HG02571 (cell line): ENCODE data around the gene KTI12.
"Not testable (repeated sequence)": the region's sequence is repeated elsewhere in the genome, so short reads cannot be mapped to it uniquely, and the experiment has no call there.

Experiments used
- ATAC-seq: cut with Tn5 transposase; IDR thresholded peaks from one replicate; pipeline ENCODE4 v1.9.1; 2021; ENCODE audit warnings: mild to moderate bottlenecking, moderate library complexity; ENCODE audit not compliant: unreplicated experiment

The KTI12 gene, protein sequence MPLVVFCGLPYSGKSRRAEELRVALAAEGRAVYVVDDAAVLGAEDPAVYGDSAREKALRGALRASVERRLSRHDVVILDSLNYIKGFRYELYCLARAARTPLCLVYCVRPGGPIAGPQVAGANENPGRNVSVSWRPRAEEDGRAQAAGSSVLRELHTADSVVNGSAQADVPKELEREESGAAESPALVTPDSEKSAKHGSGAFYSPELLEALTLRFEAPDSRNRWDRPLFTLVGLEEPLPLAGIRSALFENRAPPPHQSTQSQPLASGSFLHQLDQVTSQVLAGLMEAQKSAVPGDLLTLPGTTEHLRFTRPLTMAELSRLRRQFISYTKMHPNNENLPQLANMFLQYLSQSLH

DNA sequence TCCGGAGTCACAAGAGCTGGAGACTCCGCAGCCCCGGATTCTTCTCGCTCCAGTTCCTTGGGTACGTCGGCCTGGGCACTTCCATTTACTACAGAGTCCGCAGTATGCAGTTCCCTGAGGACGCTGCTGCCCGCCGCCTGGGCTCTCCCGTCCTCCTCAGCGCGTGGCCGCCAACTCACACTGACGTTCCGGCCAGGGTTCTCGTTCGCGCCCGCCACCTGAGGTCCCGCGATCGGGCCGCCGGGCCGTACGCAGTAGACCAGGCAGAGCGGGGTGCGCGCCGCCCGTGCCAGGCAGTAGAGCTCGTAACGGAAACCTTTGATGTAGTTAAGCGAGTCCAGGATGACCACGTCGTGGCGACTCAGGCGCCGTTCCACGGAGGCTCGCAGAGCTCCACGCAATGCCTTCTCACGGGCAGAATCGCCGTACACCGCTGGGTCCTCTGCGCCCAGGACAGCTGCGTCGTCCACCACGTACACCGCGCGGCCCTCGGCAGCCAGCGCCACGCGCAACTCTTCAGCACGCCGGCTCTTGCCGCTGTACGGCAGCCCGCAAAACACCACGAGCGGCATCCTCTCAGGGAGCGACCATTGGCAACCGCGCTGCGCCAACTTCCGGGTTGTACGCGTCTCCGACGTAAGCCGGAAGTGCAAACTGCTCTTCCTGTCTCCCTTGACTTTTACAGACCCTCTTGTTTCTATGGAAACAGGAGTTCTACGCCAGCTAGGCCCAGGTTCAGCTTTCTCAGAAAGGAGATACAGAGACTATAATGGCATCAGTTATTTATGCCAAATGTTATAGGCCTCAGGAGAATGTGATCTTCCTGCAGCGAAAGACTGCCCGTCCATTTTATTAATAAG is at the start of gene KTI12:
Gene KTI12 (minus strand): TSS at position 621 of the 860 bp plus-strand sequence. CDS start 49 bp downstream, at position 572.
- ATAC-seq, result peak; percentile 74

DNA sequence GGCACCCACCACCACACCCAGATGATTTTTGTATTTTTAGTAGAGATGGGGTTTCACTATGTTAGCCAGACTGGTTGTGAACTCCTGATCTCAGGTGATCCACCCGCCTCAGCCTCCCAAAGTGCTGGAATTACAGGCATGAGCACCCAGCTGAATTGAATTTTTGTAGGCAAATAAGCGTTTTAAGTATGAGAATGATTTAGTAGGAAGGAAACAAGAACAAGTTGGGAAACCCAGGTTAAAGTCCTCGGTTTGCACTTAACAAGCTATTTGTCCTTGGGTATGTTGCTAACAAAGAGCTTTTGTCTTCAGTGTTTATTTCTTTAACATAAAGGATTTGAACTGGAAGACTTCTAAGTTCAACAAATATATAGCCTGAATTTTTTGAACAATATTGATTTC is 46.4 kb upstream of the KTI12 start:
- no peak for ATAC-seq

DNA sequence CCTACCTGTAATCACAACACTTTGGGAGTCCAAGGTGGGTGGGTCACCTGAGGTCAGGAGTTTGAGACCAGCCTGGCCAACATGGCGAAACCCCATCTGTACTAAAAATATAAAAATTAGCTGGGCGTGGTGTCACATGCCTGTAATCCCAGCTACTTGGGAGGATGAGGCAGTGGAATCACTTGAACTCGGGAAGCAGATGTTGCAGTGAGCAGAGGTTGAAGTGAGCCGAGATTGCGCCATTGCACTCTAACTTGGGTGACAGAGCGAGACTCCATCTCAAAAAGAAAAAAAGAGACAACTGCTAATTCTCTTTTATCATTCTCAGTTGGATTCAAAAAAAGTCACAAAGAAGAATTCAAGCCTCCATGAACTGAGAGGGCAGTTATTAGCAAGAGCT is 43.7 kb upstream of the KTI12 start:
- not testable (repeated sequence) for ATAC-seq

DNA sequence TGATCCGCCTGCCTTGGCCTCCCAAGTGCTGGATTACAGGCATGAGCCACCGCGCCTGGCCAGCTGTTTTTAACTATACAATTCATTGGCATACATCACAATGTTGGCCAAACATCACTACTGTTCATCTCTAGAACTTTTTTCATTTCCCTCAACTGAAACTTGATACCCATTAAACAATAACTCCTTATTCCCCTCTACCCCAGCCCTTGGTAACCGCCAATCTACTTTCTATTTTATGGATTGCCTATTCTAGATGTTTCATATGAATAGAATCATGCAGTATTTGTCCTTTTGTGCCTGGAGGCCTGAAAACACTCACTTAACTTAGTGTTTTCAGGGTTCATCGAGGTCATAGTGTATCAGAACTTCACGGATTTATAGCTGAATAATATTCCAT is 38.7 kb upstream of the KTI12 start:
- no peak for ATAC-seq

DNA sequence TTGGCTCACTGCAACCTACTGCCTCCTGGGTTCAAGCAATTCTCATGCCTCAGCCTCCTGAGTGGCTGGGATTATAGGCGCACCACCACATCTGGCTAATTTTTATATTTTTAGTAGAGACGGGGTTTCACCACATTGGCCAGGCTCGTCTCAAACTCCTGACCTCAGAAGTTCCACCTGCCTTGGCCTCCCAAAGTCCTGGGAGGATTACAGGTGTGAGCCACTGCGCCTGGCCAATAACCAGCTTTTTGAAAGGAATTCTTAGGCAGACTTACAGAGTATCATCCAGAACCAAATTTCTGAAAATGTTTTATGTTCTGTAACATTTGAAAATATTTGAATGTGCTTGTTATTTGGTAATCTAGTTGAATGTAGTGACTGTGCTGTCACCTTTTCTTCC is 37.1 kb upstream of the KTI12 start:
- ATAC-seq, result no peak

DNA sequence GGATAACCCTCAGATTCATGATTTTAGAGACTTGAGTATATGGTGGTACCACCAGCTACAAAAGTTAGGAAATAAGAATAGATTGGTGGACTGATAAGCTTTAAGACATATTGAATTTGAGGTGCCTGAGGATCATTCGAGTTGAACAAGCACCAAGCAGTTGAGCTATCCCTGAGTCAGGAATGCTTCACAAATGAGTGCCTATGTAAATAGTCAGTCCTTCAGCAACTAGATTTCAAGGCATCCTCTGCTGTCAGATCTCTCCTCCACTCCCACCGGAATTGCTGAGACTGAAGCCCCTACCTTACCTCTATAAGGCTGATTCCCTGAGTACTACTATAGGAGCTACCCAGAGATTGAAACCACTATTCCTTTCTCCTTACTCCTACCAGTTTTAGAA is 29.6 kb upstream of the KTI12 start:
- ATAC-seq, result no peak

DNA sequence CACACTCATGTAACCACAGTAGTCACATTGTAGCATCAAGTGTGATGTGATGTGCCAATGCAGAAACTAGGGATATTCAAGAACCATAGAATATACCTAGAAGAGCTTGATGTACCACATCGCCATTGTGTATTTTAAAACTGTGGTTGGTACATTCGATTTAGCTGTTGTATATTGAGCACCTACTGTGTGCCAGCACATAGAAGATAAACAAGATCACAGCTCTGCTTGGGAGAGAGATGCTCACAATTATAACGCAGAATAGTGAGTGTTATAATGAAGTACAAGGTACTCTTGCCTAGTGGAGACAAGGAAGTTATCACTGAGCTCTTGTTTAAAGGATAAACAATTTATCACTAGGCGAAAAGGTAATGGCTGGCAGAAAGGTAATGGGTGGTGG is 27.2 kb upstream of the KTI12 start:
- no peak for ATAC-seq

DNA sequence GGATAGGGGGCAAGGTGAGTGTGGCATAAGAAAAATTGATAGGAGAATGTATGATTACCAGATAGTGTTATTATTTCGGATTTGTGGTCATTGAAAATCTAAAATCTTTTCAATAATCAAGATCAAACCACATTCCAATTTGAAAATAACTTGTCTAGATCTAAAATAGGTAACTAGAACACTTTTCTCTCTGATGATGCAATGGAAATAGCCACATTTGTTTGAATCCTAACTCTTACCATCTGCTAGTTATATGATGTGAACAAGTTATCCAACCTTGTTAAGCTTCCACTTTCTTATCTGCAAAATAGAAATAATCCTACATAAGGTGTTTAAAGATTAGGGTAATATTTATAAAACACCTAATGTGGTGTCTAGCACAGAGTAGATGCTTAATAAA is 26.3 kb upstream of the KTI12 start:
- ATAC-seq, result no peak

DNA sequence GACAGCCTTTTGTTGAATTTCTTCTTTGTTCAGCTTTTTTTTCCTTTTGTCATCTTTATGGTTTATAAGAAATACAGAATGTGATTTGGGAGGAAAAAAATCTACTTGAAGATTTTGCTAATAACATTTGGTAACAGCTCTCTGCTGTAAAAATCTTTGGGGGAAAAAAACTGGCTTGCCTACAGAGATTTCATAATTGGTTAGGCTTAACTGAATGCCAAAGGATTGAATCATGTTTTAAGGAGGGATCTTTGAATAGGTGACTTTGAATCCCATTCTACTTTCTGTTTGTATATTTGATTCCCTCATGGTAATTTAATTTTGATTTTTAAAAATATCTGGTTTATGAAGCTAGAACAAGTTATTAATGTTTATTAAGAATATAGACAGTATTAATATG is 25.7 kb upstream of the KTI12 start:
- ATAC-seq, result no peak

DNA sequence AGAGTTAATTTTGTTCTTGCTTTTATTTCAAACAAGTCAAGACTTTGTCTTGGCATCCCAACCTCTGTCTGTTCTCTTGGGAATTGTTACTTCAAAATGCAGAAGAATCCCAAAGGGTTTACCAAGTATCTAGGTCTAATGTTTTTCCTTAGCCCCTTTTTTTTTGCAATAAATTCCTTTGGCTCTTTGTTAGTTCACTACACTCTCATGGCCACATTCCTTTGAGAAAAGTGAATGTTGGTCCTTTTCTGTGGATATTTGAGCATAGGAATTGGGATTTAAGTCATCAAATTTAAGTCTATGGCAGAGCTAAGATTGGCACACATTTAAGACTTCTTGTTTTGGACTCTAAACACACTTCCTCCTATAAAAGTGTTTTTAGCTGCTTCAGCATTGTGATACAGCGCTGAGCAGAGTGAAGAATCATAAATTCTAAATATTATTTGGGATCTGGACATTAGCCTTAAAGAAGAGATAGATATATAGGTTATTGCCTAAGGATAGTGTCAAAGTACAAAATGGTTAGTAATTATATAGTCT is 24.3 kb upstream of the KTI12 start:
- no peak for ATAC-seq

DNA sequence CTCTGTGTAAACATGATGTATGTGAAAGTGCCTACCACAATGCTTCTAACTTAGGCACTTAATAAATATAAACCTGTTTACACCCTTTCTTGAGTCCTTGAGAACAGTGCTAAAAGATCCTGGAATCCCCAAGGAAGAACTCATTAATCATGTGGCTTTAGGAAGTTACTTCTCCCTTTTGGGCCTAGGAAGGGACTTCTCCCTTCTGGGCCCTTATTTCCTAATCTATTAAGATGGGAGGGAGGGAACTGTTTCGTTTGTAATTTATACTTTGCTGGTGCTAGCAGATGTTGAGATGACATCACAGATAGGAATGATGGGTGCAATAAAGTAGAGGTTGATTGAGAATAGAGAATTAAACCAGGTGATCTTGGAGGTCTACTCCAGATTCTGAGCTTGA is 23.6 kb upstream of the KTI12 start:
- ATAC-seq, result no peak

DNA sequence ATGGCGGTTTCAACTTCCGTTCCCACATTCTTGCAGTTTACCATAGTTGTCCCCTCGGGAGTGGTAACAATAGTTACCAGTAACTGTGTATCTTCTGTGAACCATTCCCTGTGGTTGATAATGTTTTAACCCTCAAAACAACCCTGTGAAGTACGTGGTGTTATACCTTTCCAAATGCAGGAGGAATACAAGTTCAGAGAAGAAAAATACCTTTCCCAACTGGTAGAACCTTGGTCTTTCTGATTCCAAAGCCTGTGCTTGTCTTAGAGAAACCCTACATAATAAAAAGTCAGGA is 23.3 kb upstream of the KTI12 start:
- ATAC-seq, result no peak

DNA sequence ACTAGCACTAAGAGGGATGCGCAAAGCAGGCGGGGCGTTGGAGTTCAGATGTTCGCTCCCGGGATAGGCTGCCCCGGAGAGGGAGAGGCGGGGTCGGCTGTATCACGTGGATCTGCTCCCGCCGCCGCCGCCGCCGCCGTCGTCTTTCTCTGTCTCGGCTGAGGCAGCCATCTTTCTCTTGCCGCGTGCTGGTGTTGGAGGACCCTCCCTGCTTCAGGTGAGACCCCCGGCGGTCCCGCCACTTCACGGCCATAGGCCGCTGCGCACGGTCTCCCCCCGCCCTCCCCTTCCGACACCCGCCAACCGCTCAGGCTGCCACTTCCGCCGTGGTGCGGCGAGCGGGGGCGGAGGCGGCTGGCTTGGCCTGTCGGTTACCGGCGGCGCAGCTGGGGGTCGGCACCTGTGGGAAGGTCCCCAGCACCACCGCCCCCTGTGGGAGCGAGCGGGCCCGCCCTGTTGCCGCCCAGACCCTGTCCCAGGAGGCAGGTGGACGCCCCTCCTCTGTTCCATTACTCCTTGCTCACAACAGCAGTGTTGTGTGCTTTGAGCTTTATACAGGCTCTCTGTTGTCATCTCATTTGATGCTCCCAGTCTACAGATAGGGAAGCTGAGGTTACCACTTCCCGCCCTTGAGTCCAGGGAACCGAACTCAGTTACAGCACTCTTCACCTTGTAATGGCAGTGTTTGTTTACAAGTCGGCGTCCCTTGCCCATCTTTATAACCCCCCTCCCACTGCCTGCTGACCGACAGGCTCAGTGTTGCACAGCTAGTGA is 22.7 kb upstream of the KTI12 start, which contains the start of gene BTF3L4:
Gene BTF3L4 (plus strand): TSS at position 133 of the 774 bp plus-strand sequence. CDS start 3,553 bp downstream, outside the sequence.
- ATAC-seq, result peak; percentile 86

DNA sequence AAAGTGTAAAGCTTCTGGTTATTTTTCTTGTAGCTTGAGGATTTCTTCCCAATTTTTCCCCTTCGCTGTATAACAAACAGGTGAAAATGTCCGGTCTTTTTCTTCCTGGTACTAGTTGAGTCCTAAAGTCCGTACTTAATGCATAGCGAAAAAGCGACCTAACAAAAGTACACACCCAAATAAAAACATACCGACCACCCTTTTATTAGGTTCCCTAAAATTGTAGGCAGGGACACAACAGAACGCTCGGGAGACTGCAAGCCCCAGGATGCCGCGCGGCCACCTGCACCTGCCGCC is 22.2 kb upstream of the KTI12 start:
- ATAC-seq, result no peak

DNA sequence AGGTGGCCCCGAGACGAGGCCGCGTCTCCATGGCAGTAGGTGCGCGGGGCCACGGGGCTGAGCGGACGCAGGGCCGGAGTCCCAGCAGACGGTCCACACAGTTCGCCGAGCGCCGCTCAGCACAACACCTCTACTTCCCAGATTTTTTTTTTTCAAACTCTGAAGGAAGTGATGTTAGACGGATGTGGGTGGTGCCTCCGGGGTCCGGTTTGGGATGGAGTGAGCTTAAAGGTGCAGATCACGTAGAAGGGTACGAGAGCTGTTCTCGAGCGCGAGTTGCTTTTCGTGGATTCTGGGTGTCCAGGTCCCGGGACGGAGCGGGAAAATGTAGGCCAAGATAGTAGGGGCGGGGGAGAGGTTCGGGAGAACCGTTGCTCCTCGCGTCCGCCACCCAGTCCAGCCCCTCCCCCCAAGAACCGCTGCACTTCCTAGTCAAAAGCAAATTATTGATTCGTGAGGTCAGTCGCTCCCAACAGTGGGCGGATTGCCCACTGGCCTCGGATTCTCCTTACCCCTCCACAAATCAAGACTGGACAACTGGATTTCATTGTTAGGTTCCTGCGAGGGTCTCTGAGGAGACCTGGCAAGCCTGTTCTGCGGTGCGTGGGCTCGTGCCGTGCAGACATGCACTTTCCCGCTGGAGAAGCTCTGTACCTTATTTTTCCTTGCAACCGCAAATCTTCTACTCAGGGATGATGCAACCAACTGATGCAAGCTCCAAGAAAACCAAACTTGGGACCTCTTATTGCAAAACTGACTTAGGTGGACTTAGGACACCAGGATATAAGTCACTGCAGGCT is 21.7 kb upstream of the KTI12 start, which contains the start of gene TXNDC12:
Gene TXNDC12 (minus strand): TSS at position 126 of the 800 bp plus-strand sequence. CDS start 95 bp downstream, at position 31.
- peak; percentile 37 for ATAC-seq

DNA sequence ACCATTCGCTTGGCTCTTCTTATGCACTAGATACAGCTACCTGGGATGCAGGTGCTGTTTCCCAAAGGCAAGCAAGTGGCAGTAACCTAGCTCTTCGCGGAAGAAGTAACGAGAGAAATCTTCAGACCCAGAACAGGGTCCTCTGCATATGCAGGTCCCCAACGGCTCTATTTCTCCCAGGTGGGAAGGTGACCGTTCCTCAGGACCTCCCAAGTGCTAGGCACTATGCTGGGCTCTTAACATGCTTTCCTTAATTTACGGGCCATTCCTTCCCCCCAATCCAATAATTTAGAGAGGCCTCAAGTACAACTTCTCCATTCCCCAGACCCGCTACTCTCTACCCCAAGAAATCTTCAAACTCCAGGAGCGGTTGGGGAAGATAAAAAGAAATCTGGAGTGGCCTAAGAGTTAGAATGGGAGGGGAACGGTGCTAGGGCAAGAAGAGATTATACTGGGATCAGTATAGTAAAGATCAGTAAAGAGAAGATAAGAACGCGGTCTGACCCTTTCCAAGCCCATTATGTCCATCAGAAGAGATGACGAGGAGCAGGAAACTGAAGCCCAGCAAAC is 21.0 kb upstream of the KTI12 start:
- no peak for ATAC-seq

DNA sequence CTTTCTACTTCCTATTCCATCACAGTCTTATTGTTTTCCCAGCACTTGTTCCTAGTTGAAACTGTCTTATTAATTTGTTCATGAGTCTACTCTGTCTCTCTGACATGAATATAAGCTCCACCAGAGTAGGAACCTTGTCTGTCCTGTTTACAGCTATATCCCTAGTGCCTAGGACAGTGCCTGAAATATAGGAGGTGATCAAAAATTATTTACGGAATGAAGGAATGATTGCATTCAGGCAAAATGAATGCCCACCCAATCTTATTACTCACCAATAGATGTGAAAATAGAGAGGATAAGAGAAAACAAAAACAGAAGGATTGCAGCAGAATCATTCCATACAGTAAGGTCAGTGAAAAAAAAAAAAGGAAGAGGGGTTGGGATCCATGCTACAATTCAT is 20.3 kb upstream of the KTI12 start:
- no peak for ATAC-seq

DNA sequence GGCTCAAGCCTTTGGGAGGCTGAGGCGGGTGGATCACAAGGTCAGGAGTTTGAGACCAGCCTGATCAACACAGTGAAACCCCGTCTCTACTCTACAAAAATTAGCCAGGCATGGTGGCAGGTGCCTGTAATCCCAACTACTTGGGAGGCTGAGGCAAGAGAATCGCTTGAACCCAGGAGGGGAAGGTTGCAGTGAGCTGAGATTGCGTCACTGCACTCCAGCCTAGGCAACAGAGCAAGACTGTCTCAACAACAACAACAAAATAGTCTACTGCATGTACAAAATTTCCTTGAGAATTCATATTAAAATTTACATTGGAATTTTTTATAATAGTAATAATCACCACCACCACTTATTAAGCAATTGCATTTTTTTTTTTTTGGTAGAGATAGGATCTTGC is 15.7 kb upstream of the KTI12 start:
- not testable (repeated sequence) for ATAC-seq

DNA sequence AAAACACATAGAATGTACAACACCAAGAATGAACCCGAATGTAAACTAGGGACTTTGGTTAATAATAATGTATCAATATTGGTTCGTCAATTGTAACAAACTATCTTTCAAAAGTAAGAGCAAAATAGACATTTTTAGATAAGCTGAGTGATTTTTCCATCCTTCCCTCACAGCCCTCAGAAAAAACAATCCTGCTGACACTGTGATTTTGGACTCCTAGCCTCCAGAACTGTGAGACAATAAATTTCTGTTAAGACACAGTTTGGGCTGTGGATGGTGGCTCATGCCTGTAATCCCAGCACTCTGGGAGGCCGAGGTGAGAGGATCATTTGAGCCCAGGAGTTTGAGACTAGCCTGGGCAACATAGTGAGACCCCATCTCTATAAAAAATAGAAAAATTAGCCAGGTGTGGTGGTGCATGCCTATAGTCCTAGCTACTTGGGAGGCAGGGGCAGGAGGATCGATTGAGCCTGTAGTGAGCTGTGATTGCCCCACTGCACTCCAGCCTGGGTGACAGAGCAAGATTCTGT is 12.1 kb upstream of the KTI12 start:
- ATAC-seq, result not testable (repeated sequence)

DNA sequence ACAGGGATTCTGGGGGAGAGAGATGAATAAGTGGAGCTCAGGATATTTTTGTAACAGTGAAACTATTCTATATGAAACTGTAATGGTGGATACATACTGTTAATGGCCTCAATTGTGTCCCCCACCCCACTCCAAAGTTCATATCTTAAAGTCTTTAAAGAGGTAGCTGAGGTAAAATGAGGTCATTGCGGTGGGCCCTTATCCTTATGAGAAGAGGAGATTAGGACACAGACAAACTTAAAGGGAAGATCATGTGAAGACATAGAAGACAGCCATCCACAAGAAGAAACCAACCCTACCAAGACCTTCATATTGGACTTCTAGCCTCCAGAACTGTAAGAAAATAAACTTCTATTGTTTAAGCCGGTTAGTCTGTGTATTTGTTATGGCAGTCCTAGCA is 11.6 kb upstream of the KTI12 start:
- ATAC-seq, result no peak
